Measurements from ENCODE around the gene LAMC3.

LAMC3 gene

GRCh38 chr9:131065599-131065998 is 56.6 kb downstream of the LAMC3 start:
- ChIA-PET CTCF (no interaction called here), POLR2A (no interaction called here)
- DNase-seq (ENCODE audit: low read depth, low spot score), result no peak
- H3K4me3 ChIP-seq (ENCODE audit: low read depth, low read length), result no peak overlapping the region
- no peak for TF ChIP-seq CTCF (IDR thresholded peaks at IDR 0.05; ENCODE audit: insufficient read depth, low read length, missing control alignments)

- DNase-seq (ENCODE audit: low read depth, low spot score), result no peak
- ChIA-PET POLR2A (no interaction called here), CTCF (interaction anchor here (1.5 to 1.7 kb wide), 2 partner anchors 11 to 32 kb away, joined by 4 to 7 read pairs; no protein-coding TSS in a partner anchor)
- H3K4me3 ChIP-seq (ENCODE audit: low read depth, low read length), result no peak overlapping the region
- no peak for TF ChIP-seq CTCF (IDR thresholded peaks at IDR 0.05; ENCODE audit: insufficient read depth, low read length, missing control alignments)
Observed at GRCh38 chr9:131067625-131068024, 58.7 kb downstream of the LAMC3 start.

GRCh38 chr9:131068076-131068816 is 59.3 kb downstream of the LAMC3 start:
- ChIA-PET CTCF (interaction anchor here (1.5 to 1.7 kb wide), 2 partner anchors 11 to 31 kb away, joined by 4 to 7 read pairs; no protein-coding TSS in a partner anchor), POLR2A (no interaction called here)
- H3K4me3 ChIP-seq (ENCODE audit: low read depth, low read length), result no peak overlapping the region
- DNase-seq (ENCODE audit: low read depth, low spot score), result no peak
- TF ChIP-seq CTCF (IDR thresholded peaks at IDR 0.05; ENCODE audit: insufficient read depth, low read length, missing control alignments), result no peak

- ChIA-PET POLR2A (no interaction called here), CTCF (interaction anchor here (1.4 kb wide), 1 partner anchor 17 kb away, joined by 3 read pairs; no protein-coding TSS in a partner anchor)
- TF ChIP-seq CTCF (IDR thresholded peaks at IDR 0.05; ENCODE audit: insufficient read depth, low read length, missing control alignments), result no peak
- H3K4me3 ChIP-seq (ENCODE audit: low read depth, low read length), result no peak overlapping the region
- DNase-seq (ENCODE audit: low read depth, low spot score), result no peak
Observed at GRCh38 chr9:131069699-131070098, 60.7 kb downstream of the LAMC3 start.

- no peak overlapping the region for H3K4me3 ChIP-seq (ENCODE audit: low read depth, low read length)
- no peak for TF ChIP-seq CTCF (IDR thresholded peaks at IDR 0.05; ENCODE audit: insufficient read depth, low read length, missing control alignments)
- ChIA-PET CTCF (interaction anchor here (1.8 kb wide), 1 partner anchor 19 kb away, joined by 5 read pairs; no protein-coding TSS in a partner anchor), POLR2A (no interaction called here)
- DNase-seq (ENCODE audit: low read depth, low spot score), result no peak
Observed at GRCh38 chr9:131072107-131072870, 63.3 kb downstream of the LAMC3 start.

GRCh38 chr9:131072871-131073237 is 63.9 kb downstream of the LAMC3 start:
- DNase-seq (ENCODE audit: low read depth, low spot score), result no peak
- no peak overlapping the region for H3K4me3 ChIP-seq (ENCODE audit: low read depth, low read length)
- ChIA-PET CTCF (no interaction called here), POLR2A (no interaction called here)
- TF ChIP-seq CTCF (IDR thresholded peaks at IDR 0.05; ENCODE audit: insufficient read depth, low read length, missing control alignments), result no peak
